ENCODE results near the gene SKAP1.

SKAP1 gene

DNA sequence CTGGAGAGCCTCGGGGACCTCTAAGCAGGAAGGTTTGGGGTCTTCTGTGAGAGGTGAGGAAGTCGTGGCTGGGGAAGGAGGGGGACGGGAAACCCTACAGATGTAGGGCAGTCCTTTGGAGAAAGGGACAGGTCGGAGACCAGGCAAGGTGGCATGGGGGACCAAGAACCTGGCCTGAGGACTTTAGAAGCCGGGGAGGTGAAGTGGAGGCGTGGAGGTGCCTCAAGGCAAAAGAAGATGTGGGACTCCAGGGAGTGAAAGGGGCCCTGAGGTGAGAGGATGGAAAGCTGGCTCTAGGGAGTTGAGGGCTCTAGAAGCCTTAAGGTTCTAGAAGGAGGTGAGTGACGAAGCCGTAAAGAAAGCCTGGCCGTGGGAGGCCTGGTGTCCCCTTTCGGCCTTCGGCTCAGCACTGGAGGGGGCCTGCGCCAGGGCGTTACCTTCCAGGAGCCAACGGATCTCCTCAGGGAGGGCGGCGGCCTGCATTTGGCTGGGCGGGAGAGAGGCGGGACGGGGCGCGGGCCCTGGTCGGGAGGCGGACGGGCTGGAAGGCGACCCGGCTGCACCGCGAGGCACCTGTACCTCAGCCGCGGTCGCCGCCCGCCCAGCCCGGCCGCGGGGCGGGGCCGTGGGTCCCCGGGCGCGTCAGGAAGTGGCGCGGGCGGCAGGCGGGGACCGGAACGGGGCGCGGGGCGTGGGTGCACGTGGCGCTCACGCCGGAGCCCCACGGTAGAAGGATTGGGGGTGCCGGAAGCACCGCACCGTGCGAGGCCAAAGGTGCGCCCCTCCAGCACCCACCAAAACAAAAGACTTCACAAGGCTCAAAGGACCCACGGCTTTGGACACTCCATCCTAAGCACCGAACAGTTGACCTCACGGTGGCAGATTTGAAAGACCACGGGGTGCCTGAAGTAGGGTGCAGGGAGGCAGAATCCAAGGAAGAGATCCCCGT is at the start of gene SKAP1:
SKAP1 (minus strand) TSS at position 577 of the 949 bp plus-strand sequence.
- Histone ChIP-seq H3K4me1 (ENCODE audit: control insufficient read depth, insufficient read depth, low read length) (no peaks in the 10 kb centered on the region), H3K27me3 (replicated peaks; ENCODE audit: control insufficient read depth, insufficient read depth, low read length) (peaks cover 52% of the 10 kb centered on the region), H3K9me3 (ENCODE audit: control insufficient read depth, low read length) (no peaks in the 10 kb centered on the region), H3K9ac (ENCODE audit: low read length) (no peak within 1 kb of the TSS), H3K36me3 (ENCODE audit: control insufficient read depth, insufficient read depth, low read length, severe bottlenecking) (no peaks in the 10 kb centered on the region), H3K4me3 (ENCODE audit: low read length) (peak within 1 kb of the TSS; percentile 47)
- DNase-seq (ENCODE audit: low read depth), result no peak

DNA sequence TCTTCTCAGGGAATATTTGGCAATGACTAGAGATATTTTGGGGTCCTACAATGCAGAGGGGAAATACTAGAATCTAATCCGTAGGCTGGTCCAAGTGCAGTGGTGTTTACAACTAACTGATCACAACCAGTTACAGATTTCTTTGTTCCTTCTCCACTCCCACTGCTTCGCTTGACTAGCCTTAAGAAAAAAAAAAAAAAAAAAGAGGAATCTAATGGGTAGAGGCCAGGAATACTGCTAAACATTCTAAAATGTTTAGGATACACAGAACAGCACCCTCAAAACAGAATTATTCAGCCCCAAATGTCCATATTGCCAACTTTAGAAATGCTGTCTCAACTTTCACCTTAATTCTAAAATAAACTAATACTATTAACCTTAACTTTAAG is 49.0 kb upstream of the SKAP1 start:
- no peak overlapping the region for H3K9ac ChIP-seq (ENCODE audit: low read length)
- no peaks in the 10 kb centered on the region for H3K36me3 ChIP-seq (ENCODE audit: control insufficient read depth, insufficient read depth, low read length, severe bottlenecking)
- no peaks in the 10 kb centered on the region for H3K9me3 ChIP-seq (ENCODE audit: control insufficient read depth, low read length)
- H3K4me1 ChIP-seq (ENCODE audit: control insufficient read depth, insufficient read depth, low read length), result peaks cover 20% of the 10 kb centered on the region
- DNase-seq (ENCODE audit: low read depth), result no peak
- no peak overlapping the region for H3K4me3 ChIP-seq (ENCODE audit: low read length)
- H3K27me3 ChIP-seq (replicated peaks; ENCODE audit: control insufficient read depth, insufficient read depth, low read length), result no peaks in the 10 kb centered on the region

DNA sequence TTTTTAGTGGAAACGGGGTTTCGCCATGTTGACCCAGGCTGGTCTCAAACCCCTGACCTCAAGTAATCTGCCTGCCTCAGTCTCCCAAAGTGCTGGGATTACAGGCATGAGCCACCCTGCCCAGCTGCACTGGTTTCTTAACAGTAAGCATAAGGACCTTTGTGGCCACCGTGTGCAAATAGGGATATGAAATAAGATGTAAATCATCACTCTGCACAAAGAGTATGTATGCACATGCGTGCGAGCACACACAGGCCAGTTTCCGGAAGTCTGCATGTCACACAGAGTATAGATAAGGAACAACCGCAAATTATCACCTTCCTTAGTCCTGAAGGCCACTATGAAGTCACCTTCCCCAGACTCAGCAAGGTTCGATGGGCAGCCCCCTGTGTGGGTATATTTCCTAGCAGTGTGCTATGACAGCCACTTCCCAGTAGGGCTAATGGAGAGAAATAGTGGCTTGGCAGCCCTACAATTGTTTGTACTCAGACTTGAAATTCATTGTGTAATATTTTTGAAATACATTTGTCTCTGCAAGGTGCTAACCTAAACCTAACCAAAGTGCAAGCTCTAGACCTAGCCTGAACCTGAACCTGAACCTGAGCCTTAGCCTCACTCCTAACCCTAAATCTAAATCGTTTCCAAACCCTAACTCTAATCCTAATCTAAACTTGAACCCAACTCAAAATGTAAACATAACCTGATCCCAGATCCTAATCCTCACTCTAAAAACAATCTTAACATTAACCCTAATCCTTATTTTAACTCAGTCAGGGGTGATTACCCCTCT is 48.4 kb upstream of the SKAP1 start:
- no peaks in the 10 kb centered on the region for H3K9me3 ChIP-seq (ENCODE audit: control insufficient read depth, low read length)
- H3K36me3 ChIP-seq (ENCODE audit: control insufficient read depth, insufficient read depth, low read length, severe bottlenecking), result no peaks in the 10 kb centered on the region
- H3K4me3 ChIP-seq (ENCODE audit: low read length), result no peak overlapping the region
- no peak overlapping the region for H3K9ac ChIP-seq (ENCODE audit: low read length)
- H3K4me1 ChIP-seq (ENCODE audit: control insufficient read depth, insufficient read depth, low read length), result peaks cover 15% of the 10 kb centered on the region
- DNase-seq (ENCODE audit: low read depth), result no peak
- no peaks in the 10 kb centered on the region for H3K27me3 ChIP-seq (replicated peaks; ENCODE audit: control insufficient read depth, insufficient read depth, low read length)

DNA sequence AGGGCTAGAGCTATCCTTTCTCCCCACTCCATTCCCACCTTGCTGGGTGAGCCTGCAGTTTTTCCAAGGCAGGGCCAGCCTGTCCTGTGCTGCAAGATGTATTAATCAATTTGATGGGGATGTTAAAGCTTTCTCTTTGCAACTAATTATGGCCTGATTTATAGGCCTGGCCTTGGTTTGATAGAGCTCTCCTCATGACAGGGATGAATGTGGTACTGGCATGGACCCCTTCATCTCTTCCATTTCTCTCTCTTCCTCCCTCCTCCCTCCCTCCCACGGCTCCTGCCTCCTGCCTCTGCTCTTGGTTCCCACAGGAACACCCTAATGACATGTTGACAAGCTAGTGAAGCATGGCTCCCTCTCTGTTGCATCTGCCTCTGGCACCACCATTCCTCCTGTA is 47.2 kb upstream of the SKAP1 start:
- Histone ChIP-seq H3K4me1 (ENCODE audit: control insufficient read depth, insufficient read depth, low read length) (peaks cover 9% of the 10 kb centered on the region), H3K9me3 (ENCODE audit: control insufficient read depth, low read length) (no peaks in the 10 kb centered on the region), H3K9ac (ENCODE audit: low read length) (no peak overlapping the region), H3K27me3 (replicated peaks; ENCODE audit: control insufficient read depth, insufficient read depth, low read length) (no peaks in the 10 kb centered on the region), H3K36me3 (ENCODE audit: control insufficient read depth, insufficient read depth, low read length, severe bottlenecking) (no peaks in the 10 kb centered on the region), H3K4me3 (ENCODE audit: low read length) (no peak overlapping the region)
- DNase-seq (ENCODE audit: low read depth), result no peak

DNA sequence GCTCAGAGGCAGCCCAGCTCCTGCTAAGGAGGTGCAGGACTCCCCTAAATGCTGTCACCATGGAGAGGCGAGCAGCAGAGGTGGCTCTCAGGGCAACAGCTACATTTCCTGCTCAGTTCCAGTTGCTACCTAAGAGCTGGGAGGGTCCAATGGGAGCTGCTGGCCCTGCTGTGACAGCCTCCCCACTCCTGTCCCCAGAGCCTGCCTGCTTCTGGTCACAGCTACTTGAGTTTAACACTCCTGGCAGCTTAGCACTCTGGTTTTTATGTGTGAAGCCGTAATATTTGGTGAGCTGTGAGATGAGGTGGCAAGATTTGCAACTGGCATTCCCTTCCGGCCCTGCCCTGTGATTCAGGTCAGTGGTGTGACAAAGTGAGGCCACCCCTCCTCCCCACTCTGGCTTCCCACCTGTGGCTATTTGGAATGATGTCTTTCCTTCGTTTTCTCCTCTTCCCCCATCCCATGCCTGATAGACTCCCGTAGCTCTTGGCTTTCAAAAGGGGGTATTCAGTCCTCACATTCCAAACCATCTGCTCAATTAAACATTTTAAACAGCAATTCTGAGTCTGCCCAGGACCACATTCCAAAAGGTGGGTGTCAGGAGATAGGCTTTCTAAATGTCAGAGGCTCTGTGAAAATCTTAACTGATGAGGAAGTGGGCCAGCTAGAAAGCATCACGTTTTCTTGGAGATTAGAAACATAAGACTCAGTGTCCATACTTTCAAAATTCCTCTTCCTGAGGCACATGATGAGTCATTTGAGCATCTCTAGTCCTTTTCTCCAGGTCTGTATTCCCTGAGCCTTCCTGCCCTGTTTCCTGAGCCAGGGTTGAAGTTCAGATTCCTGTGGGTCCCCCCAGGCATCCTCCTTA is 42.6 kb upstream of the SKAP1 start:
- no peaks in the 10 kb centered on the region for H3K4me1 ChIP-seq (ENCODE audit: control insufficient read depth, insufficient read depth, low read length)
- H3K9me3 ChIP-seq (ENCODE audit: control insufficient read depth, low read length), result no peaks in the 10 kb centered on the region
- H3K36me3 ChIP-seq (ENCODE audit: control insufficient read depth, insufficient read depth, low read length, severe bottlenecking), result no peaks in the 10 kb centered on the region
- H3K4me3 ChIP-seq (ENCODE audit: low read length), result no peak overlapping the region
- DNase-seq (ENCODE audit: low read depth), result no peak
- no peak overlapping the region for H3K9ac ChIP-seq (ENCODE audit: low read length)
- H3K27me3 ChIP-seq (replicated peaks; ENCODE audit: control insufficient read depth, insufficient read depth, low read length), result no peaks in the 10 kb centered on the region

DNA sequence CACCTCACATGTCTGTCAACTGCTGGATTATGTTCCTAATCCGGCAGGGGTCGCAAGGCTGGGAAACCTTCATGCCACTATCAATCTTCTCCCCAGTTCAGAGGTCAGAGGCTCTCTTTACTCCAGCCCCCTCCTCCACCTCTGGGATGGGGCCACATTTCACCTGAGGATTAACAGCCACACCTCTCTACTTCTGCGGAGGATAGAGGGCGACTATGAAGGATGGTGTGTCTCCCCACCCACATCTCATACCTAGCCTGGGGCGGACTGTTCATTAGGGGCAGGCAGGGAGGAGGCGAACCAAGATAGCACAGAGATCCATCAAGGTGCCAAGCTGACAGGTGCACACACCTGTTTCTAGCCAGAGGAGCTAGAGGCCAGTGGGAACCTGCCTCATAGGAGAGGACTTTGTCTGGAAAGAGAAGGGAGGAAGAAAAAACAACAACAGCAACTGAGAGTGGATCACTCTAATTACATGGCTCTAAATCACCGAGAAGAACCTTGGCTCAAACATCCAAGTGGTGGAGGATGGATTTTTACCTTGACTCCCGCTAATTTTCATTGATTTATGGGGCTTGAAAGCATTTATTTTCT is 41.9 kb upstream of the SKAP1 start:
- no peak overlapping the region for H3K4me3 ChIP-seq (ENCODE audit: low read length)
- H3K9ac ChIP-seq (ENCODE audit: low read length), result no peak overlapping the region
- H3K4me1 ChIP-seq (ENCODE audit: control insufficient read depth, insufficient read depth, low read length), result no peaks in the 10 kb centered on the region
- H3K36me3 ChIP-seq (ENCODE audit: control insufficient read depth, insufficient read depth, low read length, severe bottlenecking), result no peaks in the 10 kb centered on the region
- H3K27me3 ChIP-seq (replicated peaks; ENCODE audit: control insufficient read depth, insufficient read depth, low read length), result no peaks in the 10 kb centered on the region
- H3K9me3 ChIP-seq (ENCODE audit: control insufficient read depth, low read length), result no peaks in the 10 kb centered on the region
- no peak for DNase-seq (ENCODE audit: low read depth)

DNA sequence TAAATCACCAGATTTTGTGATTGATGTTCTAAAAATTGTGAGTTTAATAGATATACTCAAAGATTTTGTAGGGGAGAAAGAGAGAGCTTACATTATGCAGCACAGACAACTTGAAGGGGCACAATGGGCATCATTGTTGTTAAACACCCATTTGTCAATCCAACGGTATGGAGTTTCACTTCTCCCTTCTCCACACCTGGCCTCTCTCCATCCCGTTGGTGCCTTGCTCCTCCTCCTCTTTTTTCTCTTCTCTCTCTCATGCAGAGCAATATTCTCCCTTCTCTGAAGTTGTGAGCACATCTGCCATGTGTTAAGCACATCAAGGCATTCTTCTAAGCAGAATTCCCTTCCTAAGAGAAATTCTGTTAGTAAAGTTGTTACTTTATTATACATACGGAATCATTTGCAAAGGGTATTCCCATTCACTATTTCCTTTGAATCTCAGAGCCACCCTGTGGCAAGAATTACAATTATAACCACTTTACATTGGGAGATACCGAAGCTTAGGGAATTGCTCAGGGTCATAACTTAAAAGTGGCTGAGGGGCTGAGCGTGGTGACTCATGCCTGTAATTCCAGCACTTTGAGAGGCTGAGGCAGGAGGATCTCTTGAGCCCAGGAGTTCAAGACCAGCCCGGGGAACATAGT is 40.5 kb upstream of the SKAP1 start:
- H3K36me3 ChIP-seq (ENCODE audit: control insufficient read depth, insufficient read depth, low read length, severe bottlenecking), result no peaks in the 10 kb centered on the region
- no peaks in the 10 kb centered on the region for H3K9me3 ChIP-seq (ENCODE audit: control insufficient read depth, low read length)
- H3K4me3 ChIP-seq (ENCODE audit: low read length), result no peak overlapping the region
- H3K4me1 ChIP-seq (ENCODE audit: control insufficient read depth, insufficient read depth, low read length), result no peaks in the 10 kb centered on the region
- no peak overlapping the region for H3K9ac ChIP-seq (ENCODE audit: low read length)
- H3K27me3 ChIP-seq (replicated peaks; ENCODE audit: control insufficient read depth, insufficient read depth, low read length), result no peaks in the 10 kb centered on the region
- no peak for DNase-seq (ENCODE audit: low read depth)

DNA sequence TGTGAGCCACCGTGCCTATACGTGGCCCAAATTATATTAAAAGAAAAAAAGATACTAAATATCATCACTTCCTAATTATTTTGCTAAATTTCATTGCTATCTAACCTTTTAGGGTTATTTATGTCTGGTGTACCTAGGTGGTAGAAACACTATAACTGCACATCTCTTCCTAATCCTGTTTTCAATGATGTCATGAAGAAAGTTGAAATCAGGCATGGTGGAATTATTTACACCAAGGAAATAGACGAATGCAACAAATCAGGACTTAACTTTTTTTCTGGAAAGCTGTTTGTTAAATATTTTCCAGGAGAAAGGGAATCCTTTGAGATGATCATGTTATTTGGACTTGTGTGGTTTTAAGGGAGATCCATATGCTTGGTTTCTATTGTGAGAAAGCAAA is 39.2 kb upstream of the SKAP1 start:
- Histone ChIP-seq H3K4me1 (ENCODE audit: control insufficient read depth, insufficient read depth, low read length) (no peaks in the 10 kb centered on the region), H3K9me3 (ENCODE audit: control insufficient read depth, low read length) (no peaks in the 10 kb centered on the region), H3K27me3 (replicated peaks; ENCODE audit: control insufficient read depth, insufficient read depth, low read length) (no peaks in the 10 kb centered on the region), H3K9ac (ENCODE audit: low read length) (no peak overlapping the region), H3K36me3 (ENCODE audit: control insufficient read depth, insufficient read depth, low read length, severe bottlenecking) (no peaks in the 10 kb centered on the region), H3K4me3 (ENCODE audit: low read length) (no peak overlapping the region)
- no peak for DNase-seq (ENCODE audit: low read depth)

DNA sequence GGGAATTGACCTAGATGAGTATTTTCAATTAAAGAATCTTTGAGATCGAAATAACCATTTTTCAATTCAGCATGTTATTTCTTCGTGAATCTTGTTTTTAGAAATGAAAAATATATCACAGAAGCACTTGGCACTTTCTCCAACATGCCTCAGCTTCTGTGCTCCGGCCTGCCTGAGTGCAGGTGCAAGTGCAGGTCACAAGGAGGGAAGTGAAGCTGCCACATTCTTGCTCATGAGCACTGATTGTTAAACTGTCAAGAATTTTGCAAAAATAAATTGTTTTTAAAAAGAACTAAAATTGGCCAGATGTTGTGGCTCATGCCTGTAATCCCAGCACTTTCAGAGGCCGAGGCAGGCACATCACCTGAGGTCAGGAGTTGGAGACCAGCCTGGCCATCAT is 38.3 kb upstream of the SKAP1 start:
- H3K27me3 ChIP-seq (replicated peaks; ENCODE audit: control insufficient read depth, insufficient read depth, low read length), result no peaks in the 10 kb centered on the region
- H3K4me1 ChIP-seq (ENCODE audit: control insufficient read depth, insufficient read depth, low read length), result no peaks in the 10 kb centered on the region
- H3K4me3 ChIP-seq (ENCODE audit: low read length), result no peak overlapping the region
- DNase-seq (ENCODE audit: low read depth), result no peak
- no peaks in the 10 kb centered on the region for H3K36me3 ChIP-seq (ENCODE audit: control insufficient read depth, insufficient read depth, low read length, severe bottlenecking)
- H3K9me3 ChIP-seq (ENCODE audit: control insufficient read depth, low read length), result no peaks in the 10 kb centered on the region
- H3K9ac ChIP-seq (ENCODE audit: low read length), result no peak overlapping the region

DNA sequence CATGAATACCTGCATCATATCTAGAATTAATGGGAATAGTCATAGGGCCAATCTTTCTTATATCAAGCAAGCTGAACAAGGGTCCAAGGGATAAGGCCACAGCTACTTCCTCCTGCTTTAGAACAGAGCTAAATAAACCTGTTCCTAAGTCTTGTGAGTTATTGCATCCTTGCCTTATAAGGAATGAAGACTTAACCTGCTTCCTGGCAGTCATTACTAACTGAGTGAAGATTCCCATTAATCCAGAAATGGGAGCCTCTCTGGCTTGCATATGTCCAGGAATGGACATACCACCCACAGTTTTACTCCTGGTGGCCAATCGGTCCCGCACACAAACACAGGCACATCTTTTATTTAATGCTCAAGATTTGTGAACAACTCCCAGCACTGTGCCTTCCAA is 35.9 kb upstream of the SKAP1 start:
- no peaks in the 10 kb centered on the region for H3K36me3 ChIP-seq (ENCODE audit: control insufficient read depth, insufficient read depth, low read length, severe bottlenecking)
- H3K4me3 ChIP-seq (ENCODE audit: low read length), result no peak overlapping the region
- H3K9ac ChIP-seq (ENCODE audit: low read length), result no peak overlapping the region
- no peaks in the 10 kb centered on the region for H3K9me3 ChIP-seq (ENCODE audit: control insufficient read depth, low read length)
- no peaks in the 10 kb centered on the region for H3K4me1 ChIP-seq (ENCODE audit: control insufficient read depth, insufficient read depth, low read length)
- DNase-seq (ENCODE audit: low read depth), result no peak
- no peaks in the 10 kb centered on the region for H3K27me3 ChIP-seq (replicated peaks; ENCODE audit: control insufficient read depth, insufficient read depth, low read length)

Measured in adipocyte (in vitro differentiated cells).